Measurements from ENCODE around the gene ANKH. TPM values are rescaled to one million over a fixed set of nuclear protein-coding genes. Genes with fewer than 3 reads are reported as not detected.

ANKH gene
- total RNA-seq, 1 experiment from 2014 or later: 8.0 TPM

GRCh38 chr5:14762549-14763216 lies 108.9 kb downstream of the ANKH start:
- no peak for DNase-seq (ENCODE audit: low spot score)

- DNase-seq (ENCODE audit: low spot score): no peak
These were observed 111.0 kb downstream of the ANKH start for GRCh38 chr5:14760548-14761002.

GRCh38 chr5:14759744-14760547 lies 111.6 kb downstream of the ANKH start:
- no peak for DNase-seq (ENCODE audit: low spot score)

GRCh38 chr5:14757850-14758249 lies 113.7 kb downstream of the ANKH start:
- DNase-seq (ENCODE audit: low spot score): no peak

- no peak for DNase-seq (ENCODE audit: low spot score)
These were observed 115.1 kb downstream of the ANKH start for GRCh38 chr5:14756478-14756877.

- DNase-seq (ENCODE audit: low spot score): no peak
These were observed 117.6 kb downstream of the ANKH start for GRCh38 chr5:14753947-14754346.

GRCh38 chr5:14753292-14753691 lies 118.3 kb downstream of the ANKH start:
- no peak for DNase-seq (ENCODE audit: low spot score)

GRCh38 chr5:14752497-14753071 lies 119.0 kb downstream of the ANKH start:
- DNase-seq (ENCODE audit: low spot score): no peak

GRCh38 chr5:14750712-14751111 lies 120.9 kb downstream of the ANKH start:
- no peak for DNase-seq (ENCODE audit: low spot score)

GRCh38 chr5:14749579-14750101 lies 121.9 kb downstream of the ANKH start:
- DNase-seq (ENCODE audit: low spot score): no peak

- DNase-seq (ENCODE audit: low spot score): no peak
These were observed 123.2 kb downstream of the ANKH start for GRCh38 chr5:14748180-14748900.

GRCh38 chr5:14745753-14746152 lies 125.8 kb downstream of the ANKH start:
- no peak for DNase-seq (ENCODE audit: low spot score)

GRCh38 chr5:14745188-14745563 lies 126.4 kb downstream of the ANKH start:
- no peak for DNase-seq (ENCODE audit: low spot score)

- no peak for DNase-seq (ENCODE audit: low spot score)
These were observed 127.0 kb downstream of the ANKH start for GRCh38 chr5:14744296-14745187.

- DNase-seq (ENCODE audit: low spot score): peak; percentile 68
These were observed 127.8 kb downstream of the ANKH start for GRCh38 chr5:14743601-14744295.

GRCh38 chr5:14742498-14742897 lies 129.1 kb downstream of the ANKH start:
- DNase-seq (ENCODE audit: low spot score): no peak

- DNase-seq (ENCODE audit: low spot score): no peak
These were observed 129.7 kb downstream of the ANKH start for GRCh38 chr5:14741801-14742440.

- no peak for DNase-seq (ENCODE audit: low spot score)
These were observed 130.4 kb downstream of the ANKH start for GRCh38 chr5:14741131-14741530.

GRCh38 chr5:14739981-14740380 lies 131.6 kb downstream of the ANKH start:
- DNase-seq (ENCODE audit: low spot score): no peak

- peak; percentile 87 for DNase-seq (ENCODE audit: low spot score)
These were observed 132.0 kb downstream of the ANKH start for GRCh38 chr5:14739538-14739937.
